BE2C (cell line): ENCODE data around the gene SIM2.

Source experiments
- DNase-seq: peaks from one replicate; pipeline ENCODE4 v3.0.0-alpha.2; 2020
- H3K27me3 ChIP-seq: fragments of 250-450 bp; sonication (Bioruptor Pico); 2 replicates; pipeline ENCODE4 v1.5.1; 2020; ENCODE audit warnings: mild to moderate bottlenecking
- H3K36me3 ChIP-seq: fragments of 250-450 bp; sonication (Bioruptor Pico); 2 replicates; pipeline ENCODE4 v1.5.1; 2020; ENCODE audit warnings: mild to moderate bottlenecking
- H3K4me1 ChIP-seq: fragments of 250-450 bp; sonication (Bioruptor Pico); 2 replicates; pipeline ENCODE4 v1.5.1; 2020
- H3K4me3 ChIP-seq: 2 replicates; pipeline ENCODE4 v1.5.1; 2011; ENCODE audit warnings: low read depth, low read length
- H3K9me3 ChIP-seq: fragments of 250-450 bp; sonication (Bioruptor Pico); 2 replicates; pipeline ENCODE4 v1.5.1; 2020
- CTCF ChIP-seq: IDR thresholded peaks from 2 replicates; pipeline ENCODE4 v1.5.1; 2012; ENCODE audit warnings: mild to moderate bottlenecking, low read depth, low read length

Gene SIM2

GRCh38 chr21:36684957-36685714 lies 13.8 kb upstream of the SIM2 start:
- H3K36me3 ChIP-seq: no peaks in the 10 kb centered on the region
- no peaks in the 10 kb centered on the region; the same call in 1 of the 2 replicates for H3K9me3 ChIP-seq
- H3K4me3 ChIP-seq: no peak overlapping the region
- no peak for TF ChIP-seq CTCF
- no peak for DNase-seq
- H3K4me1 ChIP-seq: no peaks in the 10 kb centered on the region
- peaks cover 46% of the 10 kb centered on the region for H3K27me3 ChIP-seq

- DNase-seq: no peak
- Histone ChIP-seq H3K4me1 (no peaks in the 10 kb centered on the region), H3K36me3 (no peaks in the 10 kb centered on the region), H3K9me3 (no peaks in the 10 kb centered on the region; the same call in 1 of the 2 replicates), H3K4me3 (no peak overlapping the region), H3K27me3 (peaks cover 64% of the 10 kb centered on the region)
- TF ChIP-seq CTCF: no peak
Measured at GRCh38 chr21:36686955-36687354, 12.0 kb upstream of the SIM2 start.

GRCh38 chr21:36688324-36688723 lies 10.6 kb upstream of the SIM2 start:
- peaks cover 67% of the 10 kb centered on the region for H3K27me3 ChIP-seq

GRCh38 chr21:36689324-36689723 lies 9.6 kb upstream of the SIM2 start:
- H3K36me3 ChIP-seq: no peaks in the 10 kb centered on the region
- no peaks in the 10 kb centered on the region; the same call in 1 of the 2 replicates for H3K9me3 ChIP-seq
- no peak for DNase-seq
- no peaks in the 10 kb centered on the region for H3K4me1 ChIP-seq
- no peak overlapping the region for H3K4me3 ChIP-seq
- H3K27me3 ChIP-seq: peaks cover 69% of the 10 kb centered on the region
- TF ChIP-seq CTCF: no peak

More at GRCh38 chr21:36688324-36688723, 10.6 kb upstream of the SIM2 start:
- no peak overlapping the region for H3K4me3 ChIP-seq
- H3K36me3 ChIP-seq: no peaks in the 10 kb centered on the region
- no peaks in the 10 kb centered on the region for H3K4me1 ChIP-seq
- DNase-seq: no peak
- no peaks in the 10 kb centered on the region; the same call in 1 of the 2 replicates for H3K9me3 ChIP-seq
- no peak for TF ChIP-seq CTCF

- Histone ChIP-seq H3K36me3 (no peaks in the 10 kb centered on the region), H3K4me1 (no peaks in the 10 kb centered on the region), H3K27me3 (peaks cover 83% of the 10 kb centered on the region), H3K9me3 (no peaks in the 10 kb centered on the region; the same call in 1 of the 2 replicates), H3K4me3 (no peak overlapping the region)
- no peak for DNase-seq
- no peak for TF ChIP-seq CTCF
Measured at GRCh38 chr21:36690628-36691554, 8.0 kb upstream of the SIM2 start.
